MG63 (cell line): ENCODE results near the gene DMC1. TPM values are rescaled to one million over a fixed set of nuclear protein-coding genes. Genes with fewer than 3 reads are reported as not detected.
A peak's percentile ranks its signal among the peaks of the same experiment; 100 is the strongest.

ENCODE experiments used
- DNase-seq: peaks from one replicate; pipeline ENCODE4 v3.0.0-alpha.2; 2020
- H3K27me3 ChIP-seq: fragments of 250-450 bp; sonication (Bioruptor Pico); 2 replicates; pipeline ENCODE4 v1.5.1; 2020; ENCODE audit warnings: mild to moderate bottlenecking, moderate library complexity
- H3K36me3 ChIP-seq: fragments of 250-450 bp; sonication (Bioruptor Pico); 2 replicates; pipeline ENCODE4 v1.5.1; 2020; ENCODE audit warnings: mild to moderate bottlenecking, moderate library complexity
- H3K4me3 ChIP-seq: fragments of 250-450 bp; sonication (Bioruptor Pico); 2 replicates; pipeline ENCODE4 v1.5.1; 2020; ENCODE audit warnings: mild to moderate bottlenecking, moderate library complexity
- H3K9me3 ChIP-seq: fragments of 250-450 bp; sonication (Bioruptor Pico); 2 replicates; pipeline ENCODE4 v1.5.1; 2020; ENCODE audit warnings: mild to moderate bottlenecking, moderate library complexity
- total RNA-seq: library from RNA; depleted of rRNA; stranded (reverse); fragments of >200 nt; shearing (Covaris generic); gene quantifications from 2 replicates; pipeline ENCODE4 v1.2.3, GENCODE V29; 2014; ENCODE audit warnings: low replicate concordance

Gene DMC1
- total RNA-seq, 1 experiment from 2014 or later, result 0.26 TPM

DNA sequence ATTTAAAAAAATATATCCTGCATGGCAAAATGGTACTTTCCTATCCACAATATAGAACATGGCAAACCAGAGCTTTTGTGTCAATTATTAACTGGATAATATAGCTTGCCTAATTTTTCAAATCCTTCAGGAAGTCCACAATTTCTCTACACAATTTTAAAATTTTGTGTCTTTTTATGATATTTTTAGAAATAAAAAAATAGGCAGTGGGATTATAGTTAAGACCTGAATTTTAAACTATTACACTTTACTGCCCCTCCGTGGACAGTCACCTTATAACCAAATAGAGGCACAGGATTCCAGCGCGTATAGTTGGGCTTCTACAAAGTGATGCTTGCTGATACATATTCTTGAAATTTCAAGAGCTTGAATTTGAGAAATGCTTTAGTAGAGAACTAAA lies 2.1 kb upstream of the DMC1 start:
- no peak overlapping the region for H3K4me3 ChIP-seq
- DNase-seq, result no peak
- no peaks in the 10 kb centered on the region for H3K9me3 ChIP-seq
- no peaks in the 10 kb centered on the region for H3K36me3 ChIP-seq
- peaks cover 6% of the 10 kb centered on the region; the same call in 1 of the 2 replicates for H3K27me3 ChIP-seq

DNA sequence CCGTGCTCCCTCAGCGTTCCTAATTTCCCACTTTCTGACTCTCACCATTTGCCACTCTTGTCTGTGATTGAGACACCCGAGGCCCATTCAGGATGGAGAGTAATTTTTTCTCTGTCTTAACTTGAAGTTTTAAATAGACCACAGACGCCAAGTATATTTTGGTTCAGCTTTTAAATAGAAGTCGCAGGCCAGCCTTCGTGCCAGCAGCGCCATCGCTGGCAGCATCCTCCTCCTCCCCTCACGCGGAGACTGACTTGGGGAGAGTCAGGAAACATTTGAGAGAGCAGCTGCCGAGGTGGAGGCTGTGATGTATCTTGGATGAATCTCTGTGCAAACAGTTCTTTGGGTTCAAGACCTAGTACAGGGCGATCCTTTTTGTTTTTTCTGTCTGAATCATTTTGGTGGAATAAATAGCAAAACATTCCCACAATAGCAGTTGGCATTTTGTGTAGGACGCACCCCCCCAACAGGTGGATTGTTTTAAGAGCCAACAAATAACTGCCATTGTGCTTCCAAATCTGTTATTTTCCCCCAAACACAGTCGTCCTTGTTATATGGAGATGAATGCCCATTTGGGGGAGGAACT lies 889 bp upstream of the DMC1 start:
- Histone ChIP-seq H3K27me3 (peaks cover 6% of the 10 kb centered on the region; the same call in 1 of the 2 replicates), H3K4me3 (peak overlapping the region; percentile 62), H3K36me3 (no peaks in the 10 kb centered on the region), H3K9me3 (no peaks in the 10 kb centered on the region)
- peak; percentile 36 for DNase-seq

- Histone ChIP-seq H3K36me3 (no peaks in the 10 kb centered on the region), H3K9me3 (no peaks in the 10 kb centered on the region), H3K4me3 (peak overlapping the region; percentile 49), H3K27me3 (peaks cover 6% of the 10 kb centered on the region; the same call in 1 of the 2 replicates)
- DNase-seq, result no peak
These were observed 607 bp downstream of the DMC1 start for GRCh38 chr22:38569181-38569971.

GRCh38 chr22:38567531-38568285 lies 2.3 kb downstream of the DMC1 start:
- no peak overlapping the region for H3K4me3 ChIP-seq
- H3K27me3 ChIP-seq, result peaks cover 4% of the 10 kb centered on the region; the same call in 1 of the 2 replicates
- no peaks in the 10 kb centered on the region for H3K36me3 ChIP-seq
- no peak for DNase-seq
- no peaks in the 10 kb centered on the region for H3K9me3 ChIP-seq

DNA sequence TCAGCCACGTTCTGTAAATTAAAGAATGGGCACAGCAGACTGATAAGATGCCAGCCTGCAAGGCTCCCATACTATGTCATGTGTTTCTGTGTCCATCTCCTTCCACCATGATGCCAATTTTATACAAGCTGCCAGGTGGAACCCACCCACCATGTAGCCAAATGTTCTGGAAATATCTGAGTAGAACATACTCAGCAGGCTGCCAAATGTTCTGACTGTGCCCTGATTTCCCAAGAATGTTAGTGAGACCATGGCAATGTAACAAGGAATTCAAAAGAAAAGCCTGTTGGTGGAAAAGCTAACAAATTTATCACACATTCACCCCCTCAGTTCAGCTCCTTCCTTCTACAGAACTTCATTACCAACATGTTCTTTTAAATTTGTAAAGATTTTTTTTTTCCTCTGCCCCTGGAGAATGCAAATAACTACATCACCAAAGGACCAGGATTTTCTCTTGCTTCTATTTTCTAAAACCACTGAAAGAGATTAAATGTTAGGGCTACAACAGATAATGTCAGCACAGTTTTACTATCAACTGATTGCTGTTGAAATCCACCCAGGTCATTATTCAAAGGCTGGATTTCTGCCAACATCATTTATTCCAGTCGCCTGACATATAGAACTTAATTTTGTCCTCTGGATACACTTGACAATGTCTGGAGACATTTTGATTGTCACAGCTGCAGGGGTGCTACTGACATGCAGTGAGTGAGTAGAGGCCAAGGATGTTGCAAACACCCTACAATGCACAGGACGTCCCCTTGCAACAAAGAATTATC lies 3.1 kb downstream of the DMC1 start:
- Histone ChIP-seq H3K9me3 (no peaks in the 10 kb centered on the region), H3K27me3 (no peaks in the 10 kb centered on the region), H3K4me3 (no peak overlapping the region), H3K36me3 (no peaks in the 10 kb centered on the region)
- DNase-seq, result no peak

GRCh38 chr22:38565441-38565840 lies 4.5 kb downstream of the DMC1 start:
- Histone ChIP-seq H3K36me3 (no peaks in the 10 kb centered on the region), H3K4me3 (no peak overlapping the region), H3K9me3 (no peaks in the 10 kb centered on the region), H3K27me3 (no peaks in the 10 kb centered on the region)
- no peak for DNase-seq

GRCh38 chr22:38564669-38565068 lies 5.3 kb downstream of the DMC1 start:
- no peak for DNase-seq
- H3K4me3 ChIP-seq, result no peak overlapping the region
- H3K27me3 ChIP-seq, result no peaks in the 10 kb centered on the region
- no peaks in the 10 kb centered on the region for H3K36me3 ChIP-seq
- no peaks in the 10 kb centered on the region for H3K9me3 ChIP-seq

DNA sequence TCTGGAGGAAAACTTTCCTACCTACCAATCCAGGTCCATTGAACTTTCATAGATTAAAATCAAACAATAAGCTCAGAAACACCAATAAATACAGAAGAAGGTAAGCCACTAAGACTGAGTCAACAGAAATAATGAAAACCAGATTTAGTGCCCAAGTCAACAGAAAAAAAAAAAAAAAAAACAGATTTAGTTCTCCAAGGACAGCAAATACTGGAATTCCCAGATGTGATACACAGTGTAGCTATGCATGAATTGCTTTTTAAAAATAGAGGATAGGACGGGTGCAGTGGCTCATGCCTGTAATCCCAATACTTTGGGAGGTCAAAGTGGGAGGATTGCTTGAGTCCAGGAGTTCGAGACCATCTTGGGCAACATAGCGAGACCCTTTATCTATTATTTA lies 15.7 kb downstream of the DMC1 start:
- Histone ChIP-seq H3K9me3 (no peaks in the 10 kb centered on the region), H3K36me3 (no peaks in the 10 kb centered on the region), H3K27me3 (no peaks in the 10 kb centered on the region), H3K4me3 (no peak overlapping the region)
- peak; percentile 5 for DNase-seq

DNA sequence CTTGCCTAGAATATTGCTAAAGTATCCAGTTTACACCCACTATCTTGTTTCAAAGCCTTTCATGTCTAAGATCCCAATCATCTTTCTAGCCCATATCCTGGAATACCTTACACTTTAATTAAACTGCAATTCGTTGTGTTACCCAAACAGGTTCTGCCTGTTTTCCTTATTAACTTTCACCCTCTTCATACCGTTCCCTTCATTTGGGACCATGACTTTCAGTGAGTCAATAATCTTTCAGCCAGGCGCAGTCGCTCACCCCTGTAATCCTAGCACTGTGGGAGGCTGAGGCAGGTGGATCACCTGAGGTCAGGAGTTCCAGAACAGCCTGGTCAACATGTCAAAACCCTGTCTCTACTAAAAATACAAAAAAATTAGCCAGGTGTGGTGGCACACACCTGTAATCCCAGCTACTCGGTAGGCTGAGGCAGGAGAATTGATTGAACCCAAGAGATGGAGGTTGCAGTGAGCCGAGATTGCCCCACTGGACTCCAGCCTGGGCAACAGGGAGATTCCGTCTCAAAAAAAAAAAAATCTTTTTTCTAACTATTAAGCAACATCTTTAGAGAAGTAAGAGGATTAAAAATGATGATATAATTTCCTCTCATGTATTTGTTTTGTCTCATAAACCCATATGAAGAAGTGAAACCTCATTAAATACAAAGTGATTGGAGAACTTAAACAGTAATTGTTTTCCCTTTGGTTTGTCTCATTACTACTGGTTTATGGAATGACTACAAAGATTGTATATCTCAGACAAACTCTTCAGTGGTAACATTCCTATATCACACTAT lies 20.7 kb downstream of the DMC1 start:
- Histone ChIP-seq H3K9me3 (no peaks in the 10 kb centered on the region), H3K4me3 (no peak overlapping the region), H3K36me3 (no peaks in the 10 kb centered on the region), H3K27me3 (no peaks in the 10 kb centered on the region)
- DNase-seq, result no peak

- H3K27me3 ChIP-seq, result no peaks in the 10 kb centered on the region
- H3K9me3 ChIP-seq, result peaks cover 7% of the 10 kb centered on the region; the same call in 1 of the 2 replicates
- H3K4me3 ChIP-seq, result no peak overlapping the region
- DNase-seq, result no peak
- H3K36me3 ChIP-seq, result no peaks in the 10 kb centered on the region
These were observed 29.3 kb downstream of the DMC1 start for GRCh38 chr22:38540701-38541100.

DNA sequence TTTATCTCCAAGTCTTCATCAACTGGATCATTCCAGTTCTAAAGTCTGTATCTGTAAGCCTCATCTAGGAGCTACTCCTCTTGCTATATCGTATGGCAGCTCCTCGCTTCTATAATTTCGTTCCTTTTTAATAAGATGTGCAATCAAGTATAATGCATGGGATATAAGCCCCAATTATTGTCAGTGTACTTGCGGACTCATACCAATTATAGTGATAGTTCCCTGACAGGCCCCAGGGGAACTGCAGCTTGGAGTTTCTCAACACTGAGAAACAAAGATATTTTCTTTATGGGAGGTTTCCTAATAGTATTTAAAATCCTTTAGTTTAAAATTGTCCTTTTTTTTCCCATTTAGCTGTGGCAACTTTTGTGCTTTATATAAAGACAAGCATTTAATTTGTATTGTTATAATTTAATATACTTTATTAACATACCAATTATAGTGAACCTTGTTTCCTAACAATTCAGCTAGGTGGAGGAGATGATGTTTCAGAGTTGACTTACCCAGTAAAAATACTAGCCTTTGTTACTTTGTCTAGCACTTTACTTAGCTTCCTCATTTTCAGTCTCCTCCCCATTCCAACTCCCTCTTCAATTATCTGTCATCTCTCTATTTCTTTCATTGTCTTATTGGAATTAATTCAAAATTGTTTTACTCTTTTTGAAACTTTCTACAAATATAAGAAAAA lies 38.6 kb downstream of the DMC1 start:
- Histone ChIP-seq H3K27me3 (no peaks in the 10 kb centered on the region), H3K4me3 (no peak overlapping the region), H3K36me3 (no peaks in the 10 kb centered on the region), H3K9me3 (no peaks in the 10 kb centered on the region)
- no peak for DNase-seq

DNA sequence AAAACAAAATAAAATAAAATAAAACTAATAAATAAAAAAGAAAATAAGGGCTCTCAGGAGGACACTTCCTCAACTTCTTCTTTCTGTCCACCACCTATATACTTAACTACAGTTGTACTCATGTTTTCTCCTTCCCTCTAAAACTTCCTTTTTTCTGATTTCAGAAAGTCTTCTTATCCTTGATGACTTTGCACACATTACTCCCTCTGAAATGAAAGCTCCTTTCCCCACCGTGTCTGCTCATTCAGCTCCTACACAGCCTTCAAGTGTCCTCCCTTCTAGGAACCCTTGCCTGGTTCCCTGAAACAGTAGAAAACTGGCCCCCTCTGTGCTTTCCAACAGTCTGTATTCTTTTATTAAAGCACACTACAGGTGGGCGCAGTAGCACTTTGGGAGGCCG lies 45.6 kb downstream of the DMC1 start:
- Histone ChIP-seq H3K4me3 (no peak overlapping the region), H3K9me3 (no peaks in the 10 kb centered on the region), H3K27me3 (peaks cover 18% of the 10 kb centered on the region), H3K36me3 (no peaks in the 10 kb centered on the region)
- DNase-seq, result no peak

DNA sequence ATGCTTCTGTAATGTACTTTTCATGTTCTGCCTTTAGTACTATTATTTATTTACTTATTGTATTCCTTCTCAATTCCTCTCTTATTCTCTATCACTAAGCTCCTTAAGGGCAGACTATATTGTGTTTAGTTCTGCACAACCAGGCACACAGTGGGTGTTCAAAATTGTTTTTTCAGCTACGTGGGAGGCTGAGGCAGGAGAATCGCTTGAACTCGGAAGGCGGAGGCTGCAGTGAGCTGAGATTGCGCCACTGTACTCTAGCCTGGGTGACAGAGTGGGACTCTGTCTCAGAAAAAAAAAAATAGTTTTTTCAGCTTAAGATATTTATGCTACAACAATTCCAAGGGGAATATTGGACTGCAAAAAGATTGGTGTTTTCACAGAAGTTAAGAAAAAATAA lies 46.5 kb downstream of the DMC1 start:
- H3K4me3 ChIP-seq, result no peak overlapping the region
- no peaks in the 10 kb centered on the region for H3K36me3 ChIP-seq
- no peaks in the 10 kb centered on the region for H3K9me3 ChIP-seq
- peaks cover 18% of the 10 kb centered on the region for H3K27me3 ChIP-seq
- no peak for DNase-seq

DNA sequence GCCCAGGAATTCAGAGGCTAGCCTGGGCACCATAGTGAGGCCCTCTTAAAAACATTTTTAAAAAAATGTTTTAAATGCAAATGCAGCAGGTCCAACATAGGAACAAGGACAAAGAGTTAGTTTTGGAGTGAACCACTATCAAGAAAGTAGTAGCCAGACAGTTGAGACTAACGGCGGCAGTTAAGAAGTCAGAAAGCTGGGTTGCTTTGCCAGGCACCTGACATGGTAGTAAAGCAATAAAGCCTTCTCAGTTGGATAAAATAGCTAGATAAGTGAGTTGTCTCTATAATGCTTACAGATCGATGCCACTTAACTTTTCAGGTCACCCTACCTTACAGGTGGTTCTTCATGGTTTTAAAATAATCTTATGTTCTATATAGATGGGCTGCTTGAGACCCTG lies 47.0 kb downstream of the DMC1 start:
- peaks cover 18% of the 10 kb centered on the region for H3K27me3 ChIP-seq
- no peak for DNase-seq
- no peaks in the 10 kb centered on the region for H3K9me3 ChIP-seq
- no peak overlapping the region for H3K4me3 ChIP-seq
- H3K36me3 ChIP-seq, result no peaks in the 10 kb centered on the region

DNA sequence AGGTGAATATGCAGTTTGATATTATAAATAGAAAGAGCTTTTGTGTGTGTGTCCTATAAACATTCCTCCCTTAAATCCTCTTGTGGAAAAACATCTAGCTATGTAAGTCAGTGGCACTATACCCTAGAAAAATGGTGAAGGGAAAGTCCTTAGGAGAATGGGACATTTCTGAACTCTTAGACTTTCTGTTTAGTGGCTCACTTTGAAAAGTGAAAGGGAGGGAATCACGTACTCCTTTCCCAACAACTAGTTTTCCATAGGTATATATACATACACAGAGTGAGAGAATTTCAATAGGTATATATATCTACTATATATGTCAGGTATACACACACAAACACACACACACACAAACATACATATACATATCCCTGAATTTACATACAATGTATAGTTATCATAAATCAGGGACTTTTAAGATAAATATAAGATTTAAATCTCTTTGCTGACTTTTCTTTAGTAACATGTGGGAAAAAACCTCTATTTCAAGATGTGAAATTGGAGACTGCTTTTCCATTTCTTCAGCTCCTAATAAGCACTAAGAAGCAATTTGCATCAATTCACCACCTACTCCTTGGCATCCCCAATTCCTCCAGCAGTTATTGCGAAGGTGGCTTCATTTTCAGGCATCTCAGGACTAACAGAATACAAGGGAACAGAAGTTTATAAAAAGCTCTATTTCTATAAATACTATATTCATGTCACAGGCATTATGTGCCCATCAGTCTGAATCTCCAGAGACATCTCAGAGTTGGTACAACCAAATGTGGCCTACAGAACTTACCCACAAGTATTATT lies 50.3 kb downstream of the DMC1 start:
- Histone ChIP-seq H3K9me3 (no peaks in the 10 kb centered on the region), H3K27me3 (peaks cover 14% of the 10 kb centered on the region), H3K4me3 (no peak overlapping the region), H3K36me3 (no peaks in the 10 kb centered on the region)
- no peak for DNase-seq
